Fibroblast of gingiva (primary cell): ENCODE data around the gene SCFD2.
A peak's percentile ranks its signal among the peaks of the same experiment; 100 is the strongest.
"Not testable (repeated sequence)": the region's sequence is repeated elsewhere in the genome, so short reads cannot be mapped to it uniquely, and the experiment has no call there.

Experiments used
- DNase-seq: peaks from one replicate; pipeline ENCODE4 v3.0.0-alpha.2; 2011; ENCODE audit warnings: low read depth

The SCFD2 gene

GRCh38 chr4:52848254-52848653, 517.6 kb downstream of the SCFD2 start:
- no peak for DNase-seq

GRCh38 chr4:52846502-52846901, 519.4 kb downstream of the SCFD2 start:
- no peak for DNase-seq

DNA sequence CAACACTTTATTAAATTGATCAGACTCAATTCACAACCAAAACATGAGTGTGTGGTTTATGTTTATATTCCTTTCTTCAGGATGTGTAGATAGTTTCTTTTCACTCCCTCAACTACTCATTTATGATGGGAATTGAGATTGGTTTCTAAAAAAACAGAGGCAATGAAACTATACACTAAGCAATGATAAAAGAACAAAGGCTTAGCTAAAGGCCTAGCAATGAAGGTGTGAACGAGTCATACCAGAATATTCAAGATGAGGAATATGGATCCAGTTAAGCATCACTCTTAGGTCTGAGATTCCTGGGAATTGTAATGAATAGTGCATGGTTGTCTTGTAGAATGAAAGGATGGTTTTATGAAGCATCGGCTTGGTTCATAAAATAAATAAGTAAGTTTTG, 521.3 kb downstream of the SCFD2 start:
- DNase-seq, result no peak

- DNase-seq, result no peak
Measured at GRCh38 chr4:52843958-52844357, 521.9 kb downstream of the SCFD2 start.

DNA sequence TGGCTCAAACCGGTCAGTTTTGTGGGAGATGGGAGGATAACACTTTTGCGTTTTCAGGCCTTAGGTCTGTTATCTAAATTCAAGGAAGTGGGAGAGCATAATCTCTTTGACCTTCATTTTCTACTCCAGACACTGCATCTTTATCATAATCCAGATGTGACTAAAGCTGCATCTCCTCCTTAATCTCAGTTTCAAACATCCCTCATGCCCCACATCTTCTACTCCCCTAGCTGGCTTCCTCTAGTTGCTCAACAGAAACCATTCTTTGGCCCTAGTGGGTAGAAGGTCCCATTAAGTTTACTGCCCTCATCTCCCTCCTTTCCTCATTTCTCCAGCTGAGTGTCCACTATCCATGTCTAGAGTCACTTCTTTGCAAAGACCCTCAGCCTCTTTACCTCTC, 522.5 kb downstream of the SCFD2 start:
- no peak for DNase-seq

DNA sequence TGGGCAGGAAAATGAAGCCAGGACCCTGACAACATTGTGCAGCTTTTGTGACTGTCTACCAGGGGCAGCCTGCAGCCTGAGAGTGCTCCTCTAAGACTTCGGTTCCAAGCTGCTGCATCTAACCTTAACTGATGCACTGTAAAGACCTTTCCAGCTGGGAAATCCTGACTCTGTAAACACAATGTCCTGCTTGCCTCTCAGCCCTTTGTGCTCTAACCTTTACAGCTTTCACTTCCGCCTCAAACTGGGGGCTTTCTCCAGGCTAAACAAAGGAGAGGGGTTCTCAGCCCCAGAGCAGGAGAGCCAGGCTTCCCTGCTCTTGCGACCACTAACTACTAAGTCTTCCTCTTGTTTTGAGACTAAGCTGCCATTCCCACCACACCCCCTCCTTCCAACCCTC, 523.1 kb downstream of the SCFD2 start:
- DNase-seq, result no peak

- DNase-seq, result no peak
Measured at GRCh38 chr4:52841682-52842456, 524.0 kb downstream of the SCFD2 start.

DNA sequence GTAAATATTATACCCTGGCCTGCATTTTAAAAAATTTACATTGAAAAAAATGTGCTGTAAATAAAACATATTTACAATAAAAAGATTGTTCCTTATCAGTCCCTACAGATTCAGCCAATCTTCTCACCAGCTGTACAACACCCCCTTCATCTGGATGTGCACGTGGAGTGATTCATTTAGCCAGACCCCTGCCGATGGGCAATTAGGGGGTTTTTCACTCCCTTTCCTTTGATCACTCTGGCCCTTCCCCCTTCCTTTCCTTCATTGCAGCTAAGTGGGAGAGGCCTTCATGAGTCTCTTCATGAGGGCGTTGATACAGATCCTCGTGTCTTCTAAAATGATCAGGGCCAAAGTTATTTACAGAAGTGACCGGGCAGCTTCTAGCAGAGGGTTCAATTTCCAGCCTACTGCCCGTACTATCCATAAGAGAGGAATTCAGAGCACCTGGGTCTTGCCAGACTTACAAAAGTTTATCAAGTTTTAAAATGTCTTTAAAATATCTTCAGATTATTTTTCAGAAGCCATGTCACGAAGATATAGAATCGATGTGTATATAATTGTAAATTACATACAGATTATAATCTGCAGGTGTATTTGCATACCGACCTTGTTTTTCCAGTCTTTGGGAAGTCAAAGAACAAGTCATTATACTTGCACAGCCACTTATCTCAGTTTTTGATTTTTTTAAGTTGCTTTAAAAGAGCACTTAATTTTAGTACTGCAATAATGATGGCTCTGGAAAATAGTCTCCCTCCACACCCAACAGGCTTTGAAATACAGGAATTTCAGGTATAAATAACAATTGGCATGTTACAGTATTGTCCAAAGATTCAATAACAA, 525.1 kb downstream of the SCFD2 start:
- no peak for DNase-seq

DNA sequence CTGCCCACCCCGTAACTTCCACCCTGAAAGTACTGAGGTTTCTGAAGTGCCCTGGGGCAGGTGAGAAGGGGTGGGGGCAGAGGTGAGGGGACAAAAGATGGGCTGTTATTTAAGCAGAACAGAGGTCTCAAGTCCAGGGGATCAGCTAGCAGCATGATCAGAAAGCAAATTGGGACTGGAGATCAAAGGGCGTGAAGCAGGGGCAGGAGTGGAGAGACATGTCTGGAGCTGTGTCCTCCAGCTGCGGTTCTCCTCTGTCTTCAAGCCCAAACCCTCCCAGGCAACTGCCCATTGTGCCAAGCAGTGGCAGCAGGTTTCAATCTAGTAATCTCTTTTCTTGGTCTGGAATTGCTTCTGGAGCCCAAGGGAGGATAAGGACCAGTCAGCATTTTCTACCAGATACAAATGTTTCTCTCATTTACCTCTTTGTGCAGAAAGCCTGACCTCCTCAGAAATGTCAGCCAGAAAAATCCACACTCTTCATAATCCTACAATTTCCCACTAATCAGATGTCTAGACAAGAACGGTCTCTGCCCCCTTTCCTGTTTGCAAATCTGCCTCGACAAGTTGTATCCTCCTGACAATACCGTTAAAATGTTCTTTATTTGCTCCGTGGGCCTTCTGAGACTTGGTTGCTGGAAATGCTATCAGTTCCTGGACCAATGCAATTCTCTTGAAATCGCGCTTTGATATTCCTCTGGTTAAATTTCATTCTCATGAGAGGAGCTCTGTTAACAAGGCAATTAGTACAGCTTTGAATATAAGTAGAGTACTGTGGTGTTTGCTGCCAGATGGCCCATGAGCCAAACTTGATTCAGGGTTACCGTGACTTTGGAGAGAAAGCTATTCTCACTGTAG, 526.9 kb downstream of the SCFD2 start:
- no peak for DNase-seq

DNA sequence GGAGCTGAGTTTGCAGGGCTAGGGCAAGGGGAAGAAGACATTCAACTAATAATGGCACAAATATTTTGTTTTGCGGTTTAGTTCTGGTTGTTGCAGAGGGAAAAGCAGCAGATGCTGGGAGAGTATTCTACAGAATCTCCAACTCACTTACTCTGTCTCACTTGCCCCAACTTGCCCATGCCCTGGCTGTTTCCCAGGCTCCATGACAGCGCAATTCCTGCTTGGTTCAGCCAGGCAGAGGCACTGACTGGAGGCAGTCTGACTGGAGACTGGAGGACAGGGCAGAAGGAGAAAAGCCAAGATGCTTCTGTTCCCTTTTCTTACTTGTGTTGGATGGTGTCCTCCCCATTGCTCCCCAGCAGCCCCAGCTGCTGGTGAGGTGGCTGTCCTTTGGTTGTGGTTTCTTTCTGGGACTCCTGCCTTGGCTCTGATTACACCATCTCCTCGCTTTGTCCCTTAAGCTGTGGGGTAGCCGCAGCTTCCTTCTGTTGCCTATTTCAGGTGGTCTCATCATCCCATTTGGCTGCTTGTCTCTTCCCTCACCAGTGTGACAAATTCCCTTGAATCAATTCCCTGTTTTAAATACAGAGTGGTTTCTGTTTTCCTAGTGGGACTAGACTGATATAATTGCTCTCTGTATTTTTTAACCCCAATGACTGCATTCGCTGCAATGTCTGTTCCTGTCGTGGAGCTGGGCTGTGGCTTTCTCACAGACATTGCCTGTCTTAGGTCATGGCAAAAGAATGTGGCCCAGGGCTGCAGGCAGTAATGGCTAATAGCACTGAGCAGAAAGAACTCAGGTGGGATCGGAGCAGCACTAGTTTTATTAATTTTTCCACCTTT, 527.9 kb downstream of the SCFD2 start:
- DNase-seq, result peak; percentile 32

- DNase-seq, result peak; percentile 78
Measured at GRCh38 chr4:52836678-52837077, 529.2 kb downstream of the SCFD2 start.

DNA sequence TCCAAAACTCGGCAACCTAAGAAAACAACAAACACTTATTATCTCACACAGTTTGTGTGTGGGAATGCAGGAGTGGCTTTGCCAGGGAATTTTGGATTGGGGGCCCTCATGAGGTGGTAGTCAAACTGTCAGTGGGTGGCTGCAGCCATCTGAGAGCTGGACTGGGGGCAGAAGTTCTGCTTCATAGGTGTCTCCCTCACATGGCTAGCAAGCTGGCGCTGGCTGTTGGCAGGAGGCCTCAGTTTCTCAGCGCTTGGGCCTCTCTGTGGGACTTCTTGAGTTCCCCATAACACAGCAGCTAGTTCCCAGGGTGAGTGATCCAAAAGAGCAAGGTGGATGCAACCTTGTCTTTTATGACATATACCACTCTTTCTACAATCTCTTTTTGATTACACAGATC, 529.7 kb downstream of the SCFD2 start:
- no peak for DNase-seq

GRCh38 chr4:52834641-52835456, 531.0 kb downstream of the SCFD2 start:
- not testable (repeated sequence) for DNase-seq

DNA sequence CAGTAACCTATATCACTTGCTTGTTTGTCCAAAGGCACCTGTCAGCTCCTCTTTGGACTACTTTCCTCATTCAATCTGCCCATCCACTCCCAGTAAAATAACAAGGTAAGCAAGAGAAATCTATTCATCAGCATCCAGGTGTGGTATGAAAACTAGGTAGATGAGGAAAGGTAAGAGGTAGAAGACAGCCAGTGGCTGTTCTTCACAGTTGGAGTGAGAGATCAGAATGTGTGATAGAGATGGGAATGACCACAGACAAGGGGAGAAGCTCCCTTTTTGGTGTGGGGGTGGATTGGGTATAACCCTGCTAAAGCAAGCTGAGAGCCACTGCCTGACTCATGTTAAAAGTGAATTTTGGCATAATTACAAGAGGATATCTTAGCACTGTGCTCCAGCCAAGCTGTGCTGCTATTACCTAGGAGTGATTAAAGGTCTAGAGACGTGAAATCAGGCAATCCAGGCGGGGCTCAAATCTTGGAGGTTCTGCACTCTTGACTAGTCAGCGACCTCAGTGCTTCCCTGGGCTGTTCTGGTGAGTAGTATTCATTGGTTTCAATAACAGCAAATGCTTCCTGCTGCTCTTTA, 531.8 kb downstream of the SCFD2 start:
- peak; percentile 13 for DNase-seq

GRCh38 chr4:52825460-52826090, 540.3 kb downstream of the SCFD2 start:
- no peak for DNase-seq

DNA sequence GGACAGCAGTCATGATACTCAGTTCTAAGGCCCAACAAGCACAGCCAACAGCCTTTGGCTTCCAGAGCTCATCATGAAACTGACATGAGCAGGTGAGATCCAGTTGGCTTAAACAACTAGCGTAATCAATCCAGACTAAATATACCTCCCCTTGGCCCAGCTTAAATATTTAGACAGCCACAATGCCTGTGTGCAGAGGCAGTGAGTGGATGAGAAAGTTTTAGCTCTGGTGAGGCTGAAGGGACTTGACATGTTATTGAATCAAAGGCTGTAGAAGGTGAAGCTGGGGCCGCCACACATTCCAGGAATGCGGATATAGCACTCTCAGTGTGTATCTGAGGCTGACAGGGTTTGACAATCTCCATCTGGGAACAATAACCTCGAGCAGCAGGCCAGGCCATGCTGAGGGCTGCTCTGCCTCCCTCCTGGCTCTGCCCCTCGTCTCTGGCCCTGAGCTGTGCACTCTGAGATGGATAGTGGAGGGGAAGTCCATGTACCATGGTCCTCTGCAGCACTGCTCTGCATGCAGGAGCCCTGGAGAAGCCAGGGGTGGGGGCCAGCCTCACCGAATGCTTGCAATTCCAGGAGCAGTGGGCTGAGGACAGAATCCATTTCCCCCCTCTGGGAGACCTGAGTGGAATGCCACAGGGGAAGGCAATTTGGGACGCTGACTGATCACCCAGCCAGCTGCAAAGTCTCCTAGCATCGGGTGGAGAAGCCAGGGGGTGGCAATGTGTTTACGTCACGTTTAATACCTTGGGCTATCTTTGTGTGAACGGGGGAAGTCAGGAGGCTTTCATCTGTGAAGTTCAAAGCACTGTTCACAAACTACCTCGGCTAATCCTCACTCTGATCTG, 541.0 kb downstream of the SCFD2 start:
- DNase-seq, result peak; percentile 77

DNA sequence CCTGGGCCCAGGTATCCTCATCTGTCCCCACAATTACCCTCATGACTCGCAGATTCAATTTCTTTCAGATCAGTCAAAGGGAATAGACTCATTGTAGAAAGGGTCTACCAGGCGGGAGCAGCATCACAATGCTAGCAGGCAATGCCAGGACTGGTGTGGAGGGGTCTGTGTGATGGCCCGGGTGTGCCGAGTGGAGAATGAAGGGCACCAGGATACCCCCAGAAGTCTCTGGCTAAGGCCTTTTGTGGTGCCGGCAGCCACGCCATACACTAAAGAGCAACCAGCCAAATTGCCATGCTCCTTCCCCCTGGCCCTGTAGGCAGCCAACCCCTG, 541.6 kb downstream of the SCFD2 start:
- DNase-seq, result no peak

DNA sequence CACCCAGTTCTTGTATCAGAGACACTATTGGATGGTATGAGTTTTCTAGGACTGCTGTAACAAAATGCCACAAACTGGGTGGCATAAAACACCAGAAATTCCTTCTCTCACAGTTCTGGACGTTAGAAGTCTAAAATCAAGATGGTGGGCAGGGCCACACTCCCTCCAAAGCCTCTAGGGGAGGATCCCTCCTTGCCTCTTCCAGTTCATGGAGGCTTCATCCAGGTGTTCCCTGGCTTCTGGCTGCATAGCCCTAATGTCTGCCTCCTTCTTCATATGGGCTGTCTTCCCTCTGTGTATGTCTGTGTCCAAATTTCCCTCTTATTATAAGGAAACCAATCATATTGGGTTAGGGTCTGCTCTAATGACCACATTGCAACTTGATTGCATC, 542.2 kb downstream of the SCFD2 start:
- DNase-seq, result no peak
